Ascending aorta (tissue), 2 donors: ENCODE data around the gene FSTL4. TPM values are rescaled to one million over a fixed set of nuclear protein-coding genes. Genes with fewer than 3 reads are reported as not detected.

Source experiments
- DNase-seq, 2 donors: peaks; one replicate each; pipeline ENCODE4 v3.0.0-alpha.2; 2019; ENCODE audit warnings: low spot score in 2 of 2
- H3K27ac ChIP-seq, 2 donors: fragments of 200-600 bp; sonication (generic); one replicate each; pipeline ENCODE4 v1.5.1; 2016 to 2017; ENCODE audit warnings: mild to moderate bottlenecking in 1 of 2
- H3K27me3 ChIP-seq: fragments of 200-600 bp; sonication (generic); one replicate; pipeline ENCODE4 v1.5.1; 2017
- H3K36me3 ChIP-seq, 2 donors: fragments of 200-600 bp; sonication (generic); one replicate each; pipeline ENCODE4 v1.5.1; 2016
- H3K4me1 ChIP-seq, 2 donors: fragments of 200-600 bp; sonication (generic); one replicate each; pipeline ENCODE4 v1.5.1; 2016 to 2017; ENCODE audit warnings: mild to moderate bottlenecking in 1 of 2
- H3K4me3 ChIP-seq, 2 donors: fragments of 200-600 bp; sonication (generic); one replicate each; pipeline ENCODE4 v1.5.1; 2016 to 2017; ENCODE audit warnings: mild to moderate bottlenecking in 1 of 2
- H3K9me3 ChIP-seq, 2 donors: fragments of 200-600 bp; sonication (generic); one replicate each; pipeline ENCODE4 v1.5.1; 2016
- intact Hi-C: fragments of 100-400 bp; cut with DNase I; formaldehyde crosslinking; loops from one replicate; pipeline ENCODE4 v1.15.1; 2023
- total RNA-seq: library from RNA; depleted of rRNA; stranded (reverse); fragments of >200 nt; gene quantifications from one replicate; pipeline ENCODE4 v1.1.0, GENCODE V29; 2016
- TF ChIP-seq, protein P1 (sequence below), 3 experiments: fragments of 200-600 bp in 2 of 3; fragments of 450-650 bp in 1 of 3; sonication (generic) in 2 of 3; IDR thresholded peaks; one replicate each; pipeline ENCODE4 v1.5.1; 2016 to 2019; ENCODE audit warnings: antibody characterized with exemption in 3 of 3, mild to moderate bottlenecking in 1 of 3, moderate library complexity in 1 of 3

Gene FSTL4
- total RNA-seq, 1 donor from 2014 or later: 0.11 TPM

- DNase-seq: no peak
- TF ChIP-seq, protein P1, sequence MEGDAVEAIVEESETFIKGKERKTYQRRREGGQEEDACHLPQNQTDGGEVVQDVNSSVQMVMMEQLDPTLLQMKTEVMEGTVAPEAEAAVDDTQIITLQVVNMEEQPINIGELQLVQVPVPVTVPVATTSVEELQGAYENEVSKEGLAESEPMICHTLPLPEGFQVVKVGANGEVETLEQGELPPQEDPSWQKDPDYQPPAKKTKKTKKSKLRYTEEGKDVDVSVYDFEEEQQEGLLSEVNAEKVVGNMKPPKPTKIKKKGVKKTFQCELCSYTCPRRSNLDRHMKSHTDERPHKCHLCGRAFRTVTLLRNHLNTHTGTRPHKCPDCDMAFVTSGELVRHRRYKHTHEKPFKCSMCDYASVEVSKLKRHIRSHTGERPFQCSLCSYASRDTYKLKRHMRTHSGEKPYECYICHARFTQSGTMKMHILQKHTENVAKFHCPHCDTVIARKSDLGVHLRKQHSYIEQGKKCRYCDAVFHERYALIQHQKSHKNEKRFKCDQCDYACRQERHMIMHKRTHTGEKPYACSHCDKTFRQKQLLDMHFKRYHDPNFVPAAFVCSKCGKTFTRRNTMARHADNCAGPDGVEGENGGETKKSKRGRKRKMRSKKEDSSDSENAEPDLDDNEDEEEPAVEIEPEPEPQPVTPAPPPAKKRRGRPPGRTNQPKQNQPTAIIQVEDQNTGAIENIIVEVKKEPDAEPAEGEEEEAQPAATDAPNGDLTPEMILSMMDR (IDR thresholded peaks at IDR 0.05): no peak
- no peak overlapping the region for H3K4me3 ChIP-seq
- no peaks in the 10 kb centered on the region for H3K27me3 ChIP-seq
- intact Hi-C loops: no loop called here
- no peaks in the 10 kb centered on the region for H3K9me3 ChIP-seq
- H3K4me1 ChIP-seq: no peaks in the 10 kb centered on the region
- no peaks in the 10 kb centered on the region for H3K36me3 ChIP-seq
- H3K27ac ChIP-seq: no peak overlapping the region
Observed at GRCh38 chr5:133426264-133426663, 186.1 kb downstream of the FSTL4 start.

- Histone ChIP-seq H3K27ac (no peak overlapping the region), H3K4me3 (no peak overlapping the region), H3K9me3 (no peaks in the 10 kb centered on the region), H3K27me3 (no peaks in the 10 kb centered on the region), H3K4me1 (no peaks in the 10 kb centered on the region), H3K36me3 (no peaks in the 10 kb centered on the region)
- intact Hi-C loops: no loop called here
- no peak for DNase-seq
- TF ChIP-seq, protein P1 (IDR thresholded peaks at IDR 0.05): no peak
Observed at GRCh38 chr5:133425764-133426163, 186.6 kb downstream of the FSTL4 start.

- DNase-seq: no peak
- H3K27me3 ChIP-seq: no peaks in the 10 kb centered on the region
- no peaks in the 10 kb centered on the region for H3K9me3 ChIP-seq
- intact Hi-C loops: no loop called here
- no peaks in the 10 kb centered on the region for H3K4me1 ChIP-seq
- no peak overlapping the region for H3K4me3 ChIP-seq
- TF ChIP-seq, protein P1 (IDR thresholded peaks at IDR 0.05): no peak
- no peak overlapping the region for H3K27ac ChIP-seq
- no peaks in the 10 kb centered on the region for H3K36me3 ChIP-seq
Observed at GRCh38 chr5:133425222-133425621, 187.1 kb downstream of the FSTL4 start.

GRCh38 chr5:133423618-133424282, 188.6 kb downstream of the FSTL4 start:
- intact Hi-C loops: loop anchor here (1.0 kb wide), 1 partner anchor 446 kb away; no protein-coding TSS in a partner anchor

GRCh38 chr5:133423011-133423617, 189.2 kb downstream of the FSTL4 start:
- Histone ChIP-seq H3K9me3 (no peaks in the 10 kb centered on the region), H3K4me1 (no peaks in the 10 kb centered on the region), H3K27ac (no peak overlapping the region), H3K36me3 (no peaks in the 10 kb centered on the region), H3K4me3 (no peak overlapping the region), H3K27me3 (no peaks in the 10 kb centered on the region)
- no peak for DNase-seq
- TF ChIP-seq, protein P1 (IDR thresholded peaks at IDR 0.05): no peak
- intact Hi-C loops: loop anchor here (1.0 kb wide), 1 partner anchor 446 kb away; no protein-coding TSS in a partner anchor

More at GRCh38 chr5:133423618-133424282, 188.6 kb downstream of the FSTL4 start:
- Histone ChIP-seq H3K9me3 (no peaks in the 10 kb centered on the region), H3K36me3 (no peaks in the 10 kb centered on the region), H3K27me3 (no peaks in the 10 kb centered on the region), H3K27ac (no peak overlapping the region), H3K4me1 (no peaks in the 10 kb centered on the region), H3K4me3 (no peak overlapping the region)
- TF ChIP-seq, protein P1 (IDR thresholded peaks at IDR 0.05): peak; percentile 59 to 82 (median 78)
- DNase-seq: no peak
